ENCODE data around the gene MMP27.

The MMP27 gene

DNA sequence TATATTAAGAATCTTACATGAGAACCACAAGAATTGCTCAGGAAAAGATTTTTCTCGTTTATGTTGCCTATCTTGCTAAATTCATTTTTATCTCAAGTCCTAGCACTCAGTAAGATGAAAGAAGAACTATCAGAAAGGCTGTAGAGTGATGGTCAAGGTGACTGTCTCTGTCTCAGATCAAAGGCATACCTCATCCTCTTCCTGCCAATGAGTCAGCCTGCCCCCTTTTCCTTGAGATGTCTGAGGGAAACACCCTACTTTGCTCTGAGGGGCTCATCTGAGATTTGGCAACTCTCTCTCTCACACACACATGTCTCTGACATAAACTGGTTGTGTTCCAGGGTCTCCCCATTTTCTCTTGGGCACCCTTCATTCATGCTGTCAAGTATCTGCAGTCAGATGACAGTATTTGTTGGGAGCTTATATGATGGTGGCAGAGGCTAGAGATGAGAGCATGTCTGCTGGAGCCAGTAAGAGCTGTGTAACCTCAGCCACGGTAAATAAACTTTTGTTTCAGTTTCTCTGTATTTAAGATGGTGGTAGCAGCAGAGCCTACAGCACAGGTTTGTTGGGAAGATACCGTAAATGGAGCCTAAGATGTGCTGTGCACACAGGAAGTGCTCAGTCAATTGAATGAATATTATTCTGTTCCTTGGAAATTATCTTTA is 1.6 kb downstream of the MMP27 start:
- DNase-seq (ENCODE audit: low spot score), result no peak

DNA sequence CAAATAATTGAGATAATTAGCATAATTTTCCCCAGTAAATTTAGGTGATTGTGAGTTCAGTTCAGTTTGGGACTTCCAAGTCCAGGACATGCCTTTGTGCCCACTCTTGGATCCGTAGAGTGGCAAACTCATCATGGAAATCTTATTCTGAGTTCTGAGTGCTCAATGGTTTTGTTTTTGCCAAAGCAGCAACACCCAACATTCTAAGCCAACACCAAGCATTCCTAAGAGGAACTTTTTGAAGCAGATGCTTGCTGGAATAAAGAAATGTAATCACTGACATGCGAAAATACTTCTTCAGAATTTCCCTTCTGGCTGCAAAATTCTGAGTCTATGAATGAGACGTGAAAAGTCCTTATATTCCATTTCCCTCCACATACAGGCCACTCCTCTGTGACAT is 10.4 kb downstream of the MMP27 start:
- no peak for DNase-seq (ENCODE audit: low spot score)

DNA sequence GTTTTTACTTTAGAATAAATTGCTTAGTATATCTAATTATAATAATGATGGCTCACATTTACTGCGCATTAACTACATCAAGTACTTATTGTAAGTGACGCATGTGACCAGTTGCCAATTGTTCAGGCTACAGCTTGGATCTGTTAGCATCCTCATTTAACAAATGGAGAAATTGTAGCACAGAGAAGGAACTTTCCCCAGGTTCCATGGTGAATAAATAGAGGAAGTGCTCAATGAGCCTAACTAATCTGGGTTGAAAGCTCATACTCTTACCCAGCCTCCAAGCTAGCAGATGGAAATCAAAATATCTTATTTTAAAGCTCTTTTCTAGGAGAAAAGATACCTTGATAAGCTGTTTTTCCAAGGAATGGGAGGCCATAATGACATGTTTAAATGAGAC is 19.8 kb downstream of the MMP27 start:
- DNase-seq (ENCODE audit: low spot score), result no peak

DNA sequence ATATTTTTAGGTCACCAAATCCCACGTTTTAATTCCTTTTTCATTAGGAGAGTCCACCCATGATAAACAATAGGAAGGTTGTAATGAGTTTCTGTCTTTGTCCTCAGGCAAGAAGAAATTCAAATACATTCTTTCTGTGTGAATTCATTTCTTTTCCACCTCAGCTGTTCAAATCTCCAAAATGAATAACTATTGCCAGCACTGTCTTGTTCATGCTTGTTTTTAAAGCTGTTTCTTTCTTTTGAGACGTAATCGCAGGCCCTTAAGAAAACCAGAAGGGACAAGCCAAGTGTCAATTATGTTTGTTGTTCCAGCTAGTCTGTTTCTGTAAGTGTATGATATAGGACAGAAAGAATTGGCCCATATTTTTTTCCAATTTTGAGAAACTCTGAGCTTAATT is 20.2 kb downstream of the MMP27 start:
- no peak for DNase-seq (ENCODE audit: low spot score)

DNA sequence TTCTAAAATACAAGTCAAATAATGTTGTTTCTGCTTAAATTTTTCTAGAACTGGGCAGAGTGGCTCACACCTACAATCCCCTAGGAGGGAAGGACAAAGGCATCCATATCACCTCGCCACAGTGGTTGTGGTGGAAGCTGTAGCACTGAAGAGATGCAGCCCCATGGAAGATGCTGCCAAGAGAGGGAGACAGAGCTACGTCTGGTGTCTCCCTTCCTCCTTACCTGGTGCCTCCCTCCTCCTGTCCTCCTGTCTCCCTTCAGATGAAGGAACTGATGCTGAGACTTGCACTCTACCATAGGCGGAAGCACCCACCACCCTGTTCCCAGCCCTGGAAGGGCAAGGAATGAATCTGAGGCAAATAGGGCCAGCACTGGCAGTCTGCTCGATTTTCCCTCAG is 22.3 kb downstream of the MMP27 start:
- no peak for DNase-seq (ENCODE audit: low spot score)

DNA sequence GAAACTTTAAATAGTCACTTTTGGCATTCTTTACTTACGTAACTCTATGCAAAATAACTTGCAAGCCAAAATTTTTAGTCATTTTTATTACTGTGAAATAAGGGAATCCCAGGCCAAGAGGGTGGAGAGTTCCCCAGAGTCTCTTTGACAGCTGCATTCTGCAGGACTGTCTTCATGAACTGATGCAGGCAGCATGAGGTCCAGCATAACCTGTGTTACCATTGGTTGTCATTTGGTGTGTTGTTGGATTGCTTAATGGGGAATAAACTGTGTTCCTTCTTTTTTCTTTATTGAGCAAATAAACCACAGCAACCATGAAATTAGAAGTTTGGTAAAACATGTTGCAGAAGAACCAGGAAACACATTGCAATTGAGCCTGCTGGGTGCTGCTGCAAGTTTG is 24.6 kb downstream of the MMP27 start:
- no peak for DNase-seq (ENCODE audit: low spot score)

DNA sequence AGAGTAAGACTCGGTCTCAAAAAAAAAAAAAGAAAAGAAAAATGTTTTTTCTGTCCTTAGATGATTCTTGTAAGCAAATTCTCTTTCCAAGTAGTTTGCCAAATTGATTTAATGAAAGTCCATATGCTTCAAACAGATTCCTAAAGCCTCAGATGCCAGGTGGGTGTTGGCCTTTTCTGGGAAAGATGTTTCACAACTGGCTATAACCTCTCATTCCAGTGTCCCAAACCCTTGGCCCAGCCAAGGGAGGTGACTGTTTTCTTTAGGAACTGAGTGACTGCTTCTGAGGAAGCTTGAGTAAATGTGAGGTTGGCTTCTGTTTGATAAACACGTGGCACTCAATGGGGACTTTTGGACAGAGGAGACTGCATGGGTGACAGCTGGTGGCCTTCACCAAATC is 27.5 kb downstream of the MMP27 start:
- DNase-seq (ENCODE audit: low spot score), result no peak

DNA sequence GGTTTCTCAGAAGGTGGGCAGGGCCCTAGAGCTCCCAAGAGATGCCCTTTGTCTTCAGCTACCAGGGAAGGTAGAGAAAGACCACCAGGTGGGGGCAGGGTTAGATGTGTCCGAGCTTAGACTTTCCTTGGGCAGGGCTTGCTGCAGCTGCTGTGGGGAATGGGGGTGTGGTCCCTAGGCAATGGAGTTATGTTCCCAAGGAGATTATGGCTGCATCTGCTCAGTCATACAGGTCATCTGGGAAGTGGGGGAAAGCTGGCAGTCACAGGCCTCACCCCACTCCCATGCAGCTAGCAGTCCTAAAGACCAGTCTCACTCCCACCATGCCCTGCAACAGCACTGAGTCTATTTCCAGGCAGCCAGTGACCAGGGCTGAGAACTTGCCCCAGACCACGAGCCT is 29.5 kb downstream of the MMP27 start:
- DNase-seq (ENCODE audit: low spot score), result no peak

DNA sequence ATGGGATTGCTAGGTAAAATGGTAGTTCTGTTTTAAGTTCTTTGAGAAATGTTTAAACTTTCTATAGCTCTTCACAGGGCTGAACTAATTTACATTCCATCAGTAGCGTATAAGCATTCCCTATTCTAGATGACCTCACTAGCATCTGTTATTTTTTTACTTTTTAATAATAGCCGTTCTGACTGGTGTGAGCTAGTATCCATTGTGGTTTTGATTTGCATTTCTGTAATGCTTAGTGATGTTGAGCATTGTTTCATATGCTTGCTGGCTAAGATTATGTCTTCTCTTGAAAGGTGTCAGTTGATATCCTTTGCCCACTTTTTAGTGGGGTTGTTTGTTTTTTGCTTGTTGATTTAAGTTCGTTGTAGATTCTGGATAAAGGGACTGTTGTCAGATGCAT is 35.9 kb downstream of the MMP27 start:
- DNase-seq (ENCODE audit: low spot score), result no peak

DNA sequence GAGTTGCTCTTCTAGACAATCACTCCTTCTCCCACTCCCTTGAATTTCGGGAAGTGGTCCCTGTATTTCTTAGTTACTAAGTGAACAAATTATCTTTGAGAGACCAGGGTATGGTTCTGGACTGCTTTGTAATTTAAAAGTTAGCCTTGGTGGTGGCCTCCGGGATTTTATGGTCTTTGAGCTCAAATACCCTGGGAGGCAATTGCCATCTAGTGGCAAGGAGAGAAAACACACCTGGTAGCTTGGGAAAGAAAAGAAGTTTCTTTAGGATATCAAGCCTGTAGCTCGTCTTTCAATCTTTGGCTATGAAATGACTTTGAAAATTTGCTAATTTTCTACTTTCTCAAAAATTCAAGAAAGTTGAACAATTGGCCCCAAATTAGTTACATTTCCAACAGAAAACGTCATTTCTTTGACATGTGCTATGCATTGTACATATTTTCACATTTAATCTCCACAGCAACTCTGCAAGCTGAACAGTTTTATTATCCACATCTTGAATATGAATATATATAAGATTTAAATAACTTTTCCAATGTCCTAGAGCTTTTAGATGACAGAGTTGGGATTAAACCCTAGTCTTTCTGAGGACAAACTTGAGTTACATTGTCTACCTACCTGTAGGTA is 39.1 kb downstream of the MMP27 start:
- peak; percentile 39 for DNase-seq (ENCODE audit: low spot score)

DNA sequence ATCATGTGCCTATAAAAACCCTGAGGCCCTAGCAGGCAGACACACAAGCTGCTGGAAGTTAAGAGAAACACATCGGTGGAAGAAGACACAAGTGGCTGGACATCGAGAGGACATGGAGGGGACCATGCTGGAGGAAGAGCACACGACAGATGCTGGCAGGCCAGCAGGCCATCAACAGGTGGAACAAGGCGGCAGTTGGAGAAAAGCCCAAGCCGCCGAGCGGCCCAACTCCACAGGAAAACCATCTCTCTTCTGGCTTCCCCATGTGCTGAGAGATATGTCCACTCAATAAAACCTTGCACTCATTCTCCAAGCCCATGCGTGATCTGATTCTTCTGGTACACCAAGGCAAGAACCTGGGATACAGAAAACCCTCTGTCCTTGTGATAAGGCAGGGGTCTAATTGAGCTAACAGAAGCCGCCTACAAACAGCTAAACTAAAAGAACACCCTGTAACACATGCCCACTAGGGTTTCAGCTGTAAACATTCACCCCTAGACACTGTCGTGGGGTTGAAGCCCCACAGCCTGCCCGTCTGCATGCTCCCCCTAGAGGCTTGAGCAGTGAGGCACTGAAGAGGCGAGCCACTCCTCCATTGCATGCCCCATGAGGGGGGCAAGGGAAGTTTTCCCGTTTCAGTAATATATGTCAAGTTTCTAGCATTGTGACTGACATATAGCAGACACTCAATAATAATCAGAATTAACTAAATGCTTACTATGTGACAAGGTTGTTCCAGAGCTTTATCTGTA is 41.4 kb downstream of the MMP27 start:
- DNase-seq (ENCODE audit: low spot score), result no peak

DNA sequence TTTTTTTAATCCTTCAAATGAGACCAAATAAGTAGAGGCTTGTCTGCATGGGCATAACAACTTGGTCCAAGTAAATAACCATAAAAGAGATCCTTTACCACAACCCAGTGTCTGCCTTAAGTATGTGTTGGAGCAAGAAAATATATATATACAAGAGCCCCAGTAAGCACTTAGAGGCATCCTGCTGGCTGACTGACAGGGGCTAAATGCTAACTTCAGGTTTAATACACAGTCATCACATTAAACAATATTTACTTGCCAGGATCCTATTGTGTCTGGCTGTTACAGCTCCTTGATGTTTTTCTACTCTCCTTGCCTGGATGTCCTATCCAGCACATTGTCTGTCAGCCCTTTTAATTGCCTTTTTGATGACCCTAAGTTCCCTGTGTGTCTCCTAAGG is 43.0 kb downstream of the MMP27 start:
- DNase-seq (ENCODE audit: low spot score), result no peak

DNA sequence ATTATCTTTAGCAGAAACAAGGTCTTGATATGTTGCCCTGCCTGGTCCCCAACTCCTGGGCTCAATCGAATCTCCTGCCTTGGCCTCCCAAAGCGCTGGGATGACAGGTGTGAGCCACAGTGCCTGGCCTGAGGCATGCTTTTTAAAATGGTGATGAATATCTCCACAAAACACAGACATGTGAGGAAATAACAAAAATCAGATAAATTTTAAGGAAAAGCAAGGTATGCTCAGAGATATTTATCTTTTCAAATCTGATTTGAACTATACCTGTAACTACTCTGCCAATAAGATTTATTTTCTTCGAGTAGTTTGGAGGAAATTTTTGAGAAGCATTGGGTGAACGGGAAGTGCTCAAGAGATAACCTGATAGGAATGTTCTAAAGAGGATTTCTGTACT is 44.5 kb downstream of the MMP27 start:
- DNase-seq (ENCODE audit: low spot score), result no peak

DNA sequence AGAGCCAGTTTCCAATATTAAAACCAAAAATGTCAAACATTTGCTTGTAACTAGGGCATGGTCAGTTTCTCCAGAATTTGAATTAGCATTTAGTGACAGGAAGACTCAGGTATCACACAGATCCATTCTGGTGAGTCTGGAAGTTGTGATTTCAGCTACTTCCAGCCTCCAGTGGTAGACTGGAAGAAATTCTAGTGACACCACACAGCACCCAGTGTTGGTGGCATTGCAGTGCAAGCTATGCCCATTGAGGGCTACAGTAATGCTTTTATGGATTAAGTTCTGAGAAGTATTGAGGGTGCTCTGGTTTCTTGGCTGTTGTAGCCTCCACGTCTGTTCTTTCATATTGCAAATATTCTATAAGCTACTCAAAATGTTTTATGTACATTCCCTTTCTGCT is 49.0 kb downstream of the MMP27 start:
- no peak for DNase-seq (ENCODE audit: low spot score)

DNA sequence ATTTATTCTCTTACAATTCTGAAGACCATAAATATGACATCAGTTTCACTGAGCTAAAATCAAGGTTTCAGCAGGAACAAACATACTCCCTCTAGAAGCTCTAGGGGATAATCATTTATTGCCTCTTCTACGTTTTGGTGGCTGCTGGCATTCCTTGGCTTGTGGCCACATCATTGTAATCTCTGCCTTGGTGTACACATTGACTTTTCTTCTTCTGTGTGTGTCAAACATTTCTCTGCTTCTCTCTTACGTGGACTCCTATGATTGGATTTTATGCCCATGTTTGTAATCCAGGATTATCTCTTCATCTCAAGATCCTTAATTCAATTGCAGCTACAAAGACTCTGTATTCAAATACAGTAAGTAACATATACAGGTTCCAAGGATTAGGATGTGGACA is 50.0 kb downstream of the MMP27 start:
- no peak for DNase-seq (ENCODE audit: low spot score)

DNA sequence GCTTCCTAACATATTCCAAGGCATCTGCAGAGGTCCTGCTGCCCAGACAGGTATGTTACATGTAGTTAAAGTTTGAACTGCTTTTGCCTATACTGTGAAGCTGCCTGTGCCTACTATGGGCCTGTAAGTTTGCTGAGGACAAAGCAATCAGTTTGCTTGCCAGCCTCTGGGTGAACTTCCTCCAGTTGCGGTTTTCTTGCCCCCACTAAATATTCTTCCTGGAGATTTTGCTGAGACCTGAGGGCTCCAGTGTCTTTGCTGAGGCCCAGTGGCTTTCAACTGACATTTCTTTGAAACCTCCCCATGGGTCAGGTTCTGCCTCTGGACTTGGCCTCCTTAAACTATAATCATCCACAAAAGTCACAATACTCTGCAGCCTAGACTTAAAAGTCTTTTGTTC is 50.8 kb downstream of the MMP27 start:
- no peak for DNase-seq (ENCODE audit: low spot score)

DNA sequence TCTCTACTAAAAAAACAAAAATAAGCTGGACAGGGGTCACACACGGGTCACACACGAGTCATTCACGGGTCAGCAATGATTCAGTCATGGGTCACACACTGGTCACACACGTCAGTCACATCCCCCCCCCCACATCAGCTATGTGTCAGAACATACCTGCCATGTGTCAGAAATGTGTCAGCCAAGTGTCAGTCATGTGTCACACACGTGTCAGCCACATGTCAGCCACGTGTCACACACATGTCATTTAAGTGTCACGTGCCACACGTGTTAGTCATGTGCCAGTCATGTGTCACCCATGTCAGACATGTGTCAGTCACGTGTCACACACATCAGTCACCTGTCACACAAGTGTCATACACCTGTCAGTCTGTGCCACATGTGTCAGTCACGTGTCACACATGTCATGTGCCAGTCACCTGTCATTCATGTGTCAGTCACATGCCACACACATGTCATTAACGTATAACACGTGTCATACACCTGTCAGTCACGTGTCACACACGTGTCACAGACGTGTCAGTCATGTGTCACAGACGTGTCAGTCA is 51.8 kb downstream of the MMP27 start:
- no peak for DNase-seq (ENCODE audit: low spot score)

DNA sequence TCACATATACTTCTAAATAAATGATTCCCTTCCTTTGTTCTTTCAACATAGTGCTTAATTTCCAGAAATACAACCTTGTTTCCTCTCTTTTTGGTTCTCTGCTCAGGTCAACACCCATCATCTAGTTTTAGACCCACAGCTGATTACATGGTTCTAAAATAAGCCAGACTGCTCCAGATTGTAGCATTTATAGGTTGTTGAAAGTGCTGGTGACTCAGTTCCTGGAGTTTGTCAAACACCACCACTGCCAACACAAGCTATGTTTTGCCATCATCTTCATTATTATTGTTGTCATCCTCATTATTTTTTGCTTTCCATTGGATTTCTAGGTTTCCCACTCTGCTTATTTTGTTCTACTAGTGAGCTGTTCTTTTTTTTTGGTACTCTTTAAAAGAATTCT is 58.1 kb downstream of the MMP27 start:
- DNase-seq (ENCODE audit: low spot score), result no peak

DNA sequence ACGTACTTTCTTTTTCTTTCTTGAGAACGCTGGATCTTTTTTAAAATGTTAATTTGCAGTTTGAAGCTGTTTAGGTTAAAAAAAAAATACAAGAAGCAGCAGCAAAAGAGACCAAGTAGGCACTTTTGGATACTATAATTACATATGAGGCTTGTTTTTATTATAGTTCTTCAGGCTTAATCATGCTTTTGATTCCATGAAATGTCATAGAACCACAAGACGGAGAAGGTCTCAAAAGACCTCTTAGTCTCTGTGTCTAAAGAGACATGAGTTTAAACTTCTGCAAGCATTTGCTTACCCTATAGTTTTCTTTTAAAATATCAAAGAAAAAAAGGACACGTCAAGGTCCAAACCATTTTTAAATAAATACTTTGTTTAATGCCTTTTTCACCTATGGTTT is 61.6 kb downstream of the MMP27 start:
- DNase-seq (ENCODE audit: low spot score), result no peak
